ENCODE results near the gene NTM.

The NTM gene

GRCh38 chr11:131464461-131464860, 94.0 kb downstream of the NTM start:
- Histone ChIP-seq H2AK5ac (ENCODE audit: low read depth, low read length) (no peak overlapping the region), H3K27ac (replicated peaks; ENCODE audit: low read length) (no peak overlapping the region), H2BK5ac (ENCODE audit: low read length) (no peak overlapping the region), H3K14ac (ENCODE audit: low read length) (no peak overlapping the region), H3K9ac (ENCODE audit: low read depth, low read length, poor library complexity) (no peak overlapping the region), H3K27me3 (ENCODE audit: control insufficient read depth in 3 of 3, insufficient read depth in 3 of 3, low read depth in 1 of 3, low read length in 3 of 3) (no peaks in the 10 kb centered on the region), H3K4ac (ENCODE audit: low read length) (no peak overlapping the region), H3K4me2 (ENCODE audit: insufficient read depth, low read length, poor library complexity, severe bottlenecking) (no peak overlapping the region), H3K36me3 (replicated peaks in 1 of 2; ENCODE audit: control insufficient read depth in 2 of 2, insufficient read depth in 2 of 2, low read length in 2 of 2) (no peaks in the 10 kb centered on the region), H2BK12ac (ENCODE audit: low read length) (no peak overlapping the region), H3K79me1 (ENCODE audit: low read depth, low read length) (no peaks in the 10 kb centered on the region), H2BK120ac (ENCODE audit: low read depth, low read length) (no peak overlapping the region), H2AFZ (ENCODE audit: low read length) (no peak overlapping the region), H4K8ac (ENCODE audit: low read depth, low read length) (no peak overlapping the region), H3K4me1 (ENCODE audit: control insufficient read depth in 2 of 2, insufficient read depth in 1 of 2, low read depth in 1 of 2, low read length in 2 of 2) (peaks cover 0 to 15% of the 10 kb centered on the region in 2 donors), H3K23ac (ENCODE audit: low read depth, low read length, poor library complexity) (no peak overlapping the region), H3K4me3 (ENCODE audit: low read length in 2 of 2) (no peak overlapping the region), H4K91ac (ENCODE audit: low read depth, low read length, poor library complexity) (no peak overlapping the region), H2BK15ac (ENCODE audit: low read length) (no peak overlapping the region), H3K9me3 (replicated peaks in 1 of 2; ENCODE audit: control insufficient read depth in 2 of 2, insufficient read depth in 1 of 2, low read depth in 1 of 2, low read length in 2 of 2) (no peaks in the 10 kb centered on the region), H3K18ac (ENCODE audit: low read length) (no peak overlapping the region)
- DNase-seq (ENCODE audit: low spot score), result no peak
- WGBS, 2 donors (ENCODE audit: extremely low coverage in 2 of 2, insufficient read length in 2 of 2, insufficient replicate concordance in 1 of 2), result no CpG with 5 or more reads among the region's 9 CpGs

- Histone ChIP-seq H3K79me1 (ENCODE audit: low read depth, low read length) (no peaks in the 10 kb centered on the region), H3K4me1 (ENCODE audit: control insufficient read depth in 2 of 2, insufficient read depth in 1 of 2, low read depth in 1 of 2, low read length in 2 of 2) (peaks cover 0 to 15% of the 10 kb centered on the region in 2 donors), H3K27me3 (ENCODE audit: control insufficient read depth in 3 of 3, insufficient read depth in 3 of 3, low read depth in 1 of 3, low read length in 3 of 3) (no peaks in the 10 kb centered on the region), H2BK5ac (ENCODE audit: low read length) (no peak overlapping the region), H2BK12ac (ENCODE audit: low read length) (no peak overlapping the region), H3K9me3 (replicated peaks in 1 of 2; ENCODE audit: control insufficient read depth in 2 of 2, insufficient read depth in 1 of 2, low read depth in 1 of 2, low read length in 2 of 2) (no peaks in the 10 kb centered on the region), H2BK120ac (ENCODE audit: low read depth, low read length) (no peak overlapping the region), H2AK5ac (ENCODE audit: low read depth, low read length) (peak overlapping the region; percentile 42), H3K4me3 (ENCODE audit: low read length in 2 of 2) (no peak overlapping the region), H2AFZ (ENCODE audit: low read length) (no peak overlapping the region), H3K23ac (ENCODE audit: low read depth, low read length, poor library complexity) (no peak overlapping the region), H4K91ac (ENCODE audit: low read depth, low read length, poor library complexity) (no peak overlapping the region), H3K14ac (ENCODE audit: low read length) (no peak overlapping the region), H3K4me2 (ENCODE audit: insufficient read depth, low read length, poor library complexity, severe bottlenecking) (no peak overlapping the region), H3K9ac (ENCODE audit: low read depth, low read length, poor library complexity) (no peak overlapping the region), H3K27ac (replicated peaks; ENCODE audit: low read length) (no peak overlapping the region), H3K36me3 (replicated peaks in 1 of 2; ENCODE audit: control insufficient read depth in 2 of 2, insufficient read depth in 2 of 2, low read length in 2 of 2) (no peaks in the 10 kb centered on the region), H4K8ac (ENCODE audit: low read depth, low read length) (no peak overlapping the region), H2BK15ac (ENCODE audit: low read length) (no peak overlapping the region), H3K18ac (ENCODE audit: low read length) (no peak overlapping the region), H3K4ac (ENCODE audit: low read length) (no peak overlapping the region)
- WGBS, 2 donors (ENCODE audit: extremely low coverage in 2 of 2, insufficient read length in 2 of 2, insufficient replicate concordance in 1 of 2), result no CpG with 5 or more reads among the region's 5 CpGs
- no peak for DNase-seq (ENCODE audit: low spot score)
Observed at GRCh38 chr11:131465039-131465438, 94.6 kb downstream of the NTM start.

- Histone ChIP-seq H2AK5ac (ENCODE audit: low read depth, low read length) (no peak overlapping the region), H2AFZ (ENCODE audit: low read length) (peak overlapping the region; percentile 29), H3K18ac (ENCODE audit: low read length) (no peak overlapping the region), H3K23ac (ENCODE audit: low read depth, low read length, poor library complexity) (no peak overlapping the region), H2BK15ac (ENCODE audit: low read length) (no peak overlapping the region), H2BK5ac (ENCODE audit: low read length) (no peak overlapping the region), H3K4me1 (ENCODE audit: control insufficient read depth in 2 of 2, insufficient read depth in 1 of 2, low read depth in 1 of 2, low read length in 2 of 2) (peaks cover 0 to 16% of the 10 kb centered on the region in 2 donors), H3K14ac (ENCODE audit: low read length) (no peak overlapping the region), H3K27ac (replicated peaks; ENCODE audit: low read length) (no peak overlapping the region), H2BK120ac (ENCODE audit: low read depth, low read length) (no peak overlapping the region), H3K4ac (ENCODE audit: low read length) (no peak overlapping the region), H3K4me3 (ENCODE audit: low read length in 2 of 2) (no peak overlapping the region), H3K4me2 (ENCODE audit: insufficient read depth, low read length, poor library complexity, severe bottlenecking) (no peak overlapping the region), H3K79me1 (ENCODE audit: low read depth, low read length) (no peaks in the 10 kb centered on the region), H3K27me3 (ENCODE audit: control insufficient read depth in 3 of 3, insufficient read depth in 3 of 3, low read depth in 1 of 3, low read length in 3 of 3) (no peaks in the 10 kb centered on the region), H4K91ac (ENCODE audit: low read depth, low read length, poor library complexity) (no peak overlapping the region), H3K36me3 (replicated peaks in 1 of 2; ENCODE audit: control insufficient read depth in 2 of 2, insufficient read depth in 2 of 2, low read length in 2 of 2) (no peaks in the 10 kb centered on the region), H3K9ac (ENCODE audit: low read depth, low read length, poor library complexity) (no peak overlapping the region), H4K8ac (ENCODE audit: low read depth, low read length) (no peak overlapping the region), H2BK12ac (ENCODE audit: low read length) (no peak overlapping the region), H3K9me3 (replicated peaks in 1 of 2; ENCODE audit: control insufficient read depth in 2 of 2, insufficient read depth in 1 of 2, low read depth in 1 of 2, low read length in 2 of 2) (no peaks in the 10 kb centered on the region)
- DNase-seq (ENCODE audit: low spot score), result peak; percentile 44
- no CpG with 5 or more reads among the region's 5 CpGs for WGBS, 2 donors (ENCODE audit: extremely low coverage in 2 of 2, insufficient read length in 2 of 2, insufficient replicate concordance in 1 of 2)
Observed at GRCh38 chr11:131465746-131466145, 95.3 kb downstream of the NTM start.

GRCh38 chr11:131467645-131468394, 97.4 kb downstream of the NTM start:
- H3K4ac ChIP-seq (ENCODE audit: low read length), result no peak overlapping the region
- H2AFZ ChIP-seq (ENCODE audit: low read length), result no peak overlapping the region
- no peak overlapping the region for H2AK5ac ChIP-seq (ENCODE audit: low read depth, low read length)
- H3K18ac ChIP-seq (ENCODE audit: low read length), result peak overlapping the region; percentile 38
- no peak overlapping the region for H3K4me3 ChIP-seq (ENCODE audit: low read length in 2 of 2)
- no peak overlapping the region for H2BK5ac ChIP-seq (ENCODE audit: low read length)
- H2BK12ac ChIP-seq (ENCODE audit: low read length), result no peak overlapping the region
- H2BK120ac ChIP-seq (ENCODE audit: low read depth, low read length), result no peak overlapping the region
- no peak overlapping the region for H4K91ac ChIP-seq (ENCODE audit: low read depth, low read length, poor library complexity)
- no peak overlapping the region for H2BK15ac ChIP-seq (ENCODE audit: low read length)
- no peak overlapping the region for H3K27ac ChIP-seq (replicated peaks; ENCODE audit: low read length)
- no peak overlapping the region for H3K23ac ChIP-seq (ENCODE audit: low read depth, low read length, poor library complexity)
- no peak overlapping the region for H4K8ac ChIP-seq (ENCODE audit: low read depth, low read length)
- no peaks in the 10 kb centered on the region for H3K79me1 ChIP-seq (ENCODE audit: low read depth, low read length)
- H3K36me3 ChIP-seq (replicated peaks in 1 of 2; ENCODE audit: control insufficient read depth in 2 of 2, insufficient read depth in 2 of 2, low read length in 2 of 2), result no peaks in the 10 kb centered on the region
- no peaks in the 10 kb centered on the region for H3K9me3 ChIP-seq (replicated peaks in 1 of 2; ENCODE audit: control insufficient read depth in 2 of 2, insufficient read depth in 1 of 2, low read depth in 1 of 2, low read length in 2 of 2)
- no peak overlapping the region for H3K9ac ChIP-seq (ENCODE audit: low read depth, low read length, poor library complexity)
- no peak for DNase-seq (ENCODE audit: low spot score)
- no peaks in the 10 kb centered on the region for H3K27me3 ChIP-seq (ENCODE audit: control insufficient read depth in 3 of 3, insufficient read depth in 3 of 3, low read depth in 1 of 3, low read length in 3 of 3)
- H3K4me1 ChIP-seq (ENCODE audit: control insufficient read depth in 2 of 2, insufficient read depth in 1 of 2, low read depth in 1 of 2, low read length in 2 of 2), result peaks cover 0 to 27% of the 10 kb centered on the region in 2 donors
- no CpG with 5 or more reads among the region's 10 CpGs for WGBS, 2 donors (ENCODE audit: extremely low coverage in 2 of 2, insufficient read length in 2 of 2, insufficient replicate concordance in 1 of 2)
- H3K14ac ChIP-seq (ENCODE audit: low read length), result no peak overlapping the region
- H3K4me2 ChIP-seq (ENCODE audit: insufficient read depth, low read length, poor library complexity, severe bottlenecking), result no peak overlapping the region

Measured in neuronal stem cell (in vitro differentiated cells).